ENCODE data around the gene WHRN.

Gene WHRN

GRCh38 chr9:114446672-114447450 is 58.4 kb downstream of the WHRN start:
- no peaks in the 10 kb centered on the region for H3K79me1 ChIP-seq (ENCODE audit: low read length)
- no peak for DNase-seq
- H3K56ac ChIP-seq (ENCODE audit: low read length), result no peak overlapping the region
- H3K4me1 ChIP-seq (ENCODE audit: control insufficient read depth, low read depth, low read length), result no peaks in the 10 kb centered on the region
- H3K4me3 ChIP-seq (ENCODE audit: low read length), result no peak overlapping the region
- no CpG with 5 or more reads among the region's 8 CpGs for WGBS (ENCODE audit: extremely low coverage, insufficient coverage, low lambda C conversion rate)
- no peak overlapping the region for H3K23ac ChIP-seq (ENCODE audit: low read length)
- no peak overlapping the region for H4K8ac ChIP-seq (ENCODE audit: low read depth, low read length)
- no peak overlapping the region for H3K4ac ChIP-seq (ENCODE audit: low read depth, low read length)
- no peak overlapping the region for H3K27ac ChIP-seq (ENCODE audit: low read depth, low read length)
- no peak overlapping the region for H4K5ac ChIP-seq (ENCODE audit: low read length)
- no peak overlapping the region for H3K9ac ChIP-seq (ENCODE audit: low read length)
- H2BK120ac ChIP-seq (ENCODE audit: low read depth, low read length), result no peak overlapping the region
- H2AK5ac ChIP-seq (ENCODE audit: low read length), result no peak overlapping the region
- no peaks in the 10 kb centered on the region for H3K79me2 ChIP-seq (ENCODE audit: control insufficient read depth, insufficient read depth, low read length)
- H2BK15ac ChIP-seq (replicated peaks; ENCODE audit: low read depth), result no peak overlapping the region
- no peak overlapping the region for H2BK5ac ChIP-seq (ENCODE audit: low read length)
- no peak overlapping the region for H3K18ac ChIP-seq (ENCODE audit: low read length)
- no peak overlapping the region for H3K4me2 ChIP-seq (ENCODE audit: low read length)
- H3K36me3 ChIP-seq (ENCODE audit: control insufficient read depth, insufficient read depth, low read length), result no peaks in the 10 kb centered on the region
- H3K27me3 ChIP-seq (ENCODE audit: insufficient read depth, low read length, poor library complexity), result no peaks in the 10 kb centered on the region

- Histone ChIP-seq H3K79me2 (ENCODE audit: control insufficient read depth, insufficient read depth, low read length) (no peaks in the 10 kb centered on the region), H3K79me1 (ENCODE audit: low read length) (no peaks in the 10 kb centered on the region), H3K36me3 (ENCODE audit: control insufficient read depth, insufficient read depth, low read length) (no peaks in the 10 kb centered on the region), H3K18ac (ENCODE audit: low read length) (no peak overlapping the region), H3K27ac (ENCODE audit: low read depth, low read length) (no peak overlapping the region), H3K4me2 (ENCODE audit: low read length) (no peak overlapping the region), H3K4ac (ENCODE audit: low read depth, low read length) (no peak overlapping the region), H3K23ac (ENCODE audit: low read length) (no peak overlapping the region), H2AK5ac (ENCODE audit: low read length) (no peak overlapping the region), H3K56ac (ENCODE audit: low read length) (no peak overlapping the region), H2BK5ac (ENCODE audit: low read length) (no peak overlapping the region), H3K27me3 (ENCODE audit: insufficient read depth, low read length, poor library complexity) (no peaks in the 10 kb centered on the region), H3K9ac (ENCODE audit: low read length) (no peak overlapping the region), H4K5ac (ENCODE audit: low read length) (no peak overlapping the region), H2BK120ac (ENCODE audit: low read depth, low read length) (no peak overlapping the region), H3K4me3 (ENCODE audit: low read length) (no peak overlapping the region), H4K8ac (ENCODE audit: low read depth, low read length) (no peak overlapping the region), H2BK15ac (replicated peaks; ENCODE audit: low read depth) (no peak overlapping the region), H3K4me1 (ENCODE audit: control insufficient read depth, low read depth, low read length) (no peaks in the 10 kb centered on the region)
- DNase-seq, result no peak
- no CpG with 5 or more reads among the region's 4 CpGs for WGBS (ENCODE audit: extremely low coverage, insufficient coverage, low lambda C conversion rate)
Observed at GRCh38 chr9:114446036-114446435, 59.2 kb downstream of the WHRN start.

- no peak overlapping the region for H3K56ac ChIP-seq (ENCODE audit: low read length)
- no peak overlapping the region for H3K23ac ChIP-seq (ENCODE audit: low read length)
- no peak overlapping the region for H3K4me3 ChIP-seq (ENCODE audit: low read length)
- no peaks in the 10 kb centered on the region for H3K79me2 ChIP-seq (ENCODE audit: control insufficient read depth, insufficient read depth, low read length)
- no peak overlapping the region for H3K27ac ChIP-seq (ENCODE audit: low read depth, low read length)
- no CpG with 5 or more reads among the region's 5 CpGs for WGBS (ENCODE audit: extremely low coverage, insufficient coverage, low lambda C conversion rate)
- H3K9ac ChIP-seq (ENCODE audit: low read length), result no peak overlapping the region
- no peak overlapping the region for H3K18ac ChIP-seq (ENCODE audit: low read length)
- no peak overlapping the region for H2BK15ac ChIP-seq (replicated peaks; ENCODE audit: low read depth)
- no peak overlapping the region for H2AK5ac ChIP-seq (ENCODE audit: low read length)
- no peak overlapping the region for H2BK120ac ChIP-seq (ENCODE audit: low read depth, low read length)
- H3K4ac ChIP-seq (ENCODE audit: low read depth, low read length), result no peak overlapping the region
- H4K8ac ChIP-seq (ENCODE audit: low read depth, low read length), result no peak overlapping the region
- no peak overlapping the region for H3K4me2 ChIP-seq (ENCODE audit: low read length)
- H3K36me3 ChIP-seq (ENCODE audit: control insufficient read depth, insufficient read depth, low read length), result no peaks in the 10 kb centered on the region
- no peaks in the 10 kb centered on the region for H3K79me1 ChIP-seq (ENCODE audit: low read length)
- H3K27me3 ChIP-seq (ENCODE audit: insufficient read depth, low read length, poor library complexity), result no peaks in the 10 kb centered on the region
- H3K4me1 ChIP-seq (ENCODE audit: control insufficient read depth, low read depth, low read length), result no peaks in the 10 kb centered on the region
- no peak overlapping the region for H4K5ac ChIP-seq (ENCODE audit: low read length)
- no peak for DNase-seq
- no peak overlapping the region for H2BK5ac ChIP-seq (ENCODE audit: low read length)
Observed at GRCh38 chr9:114445616-114446015, 59.7 kb downstream of the WHRN start.

- H2BK5ac ChIP-seq (ENCODE audit: low read length), result no peak overlapping the region
- no peak overlapping the region for H3K4me3 ChIP-seq (ENCODE audit: low read length)
- H3K23ac ChIP-seq (ENCODE audit: low read length), result no peak overlapping the region
- no peak overlapping the region for H3K27ac ChIP-seq (ENCODE audit: low read depth, low read length)
- H3K18ac ChIP-seq (ENCODE audit: low read length), result no peak overlapping the region
- no peak overlapping the region for H3K56ac ChIP-seq (ENCODE audit: low read length)
- no peak overlapping the region for H2AK5ac ChIP-seq (ENCODE audit: low read length)
- no peak overlapping the region for H3K4ac ChIP-seq (ENCODE audit: low read depth, low read length)
- H3K27me3 ChIP-seq (ENCODE audit: insufficient read depth, low read length, poor library complexity), result no peaks in the 10 kb centered on the region
- no peak overlapping the region for H3K9ac ChIP-seq (ENCODE audit: low read length)
- no peak overlapping the region for H4K8ac ChIP-seq (ENCODE audit: low read depth, low read length)
- no peaks in the 10 kb centered on the region for H3K36me3 ChIP-seq (ENCODE audit: control insufficient read depth, insufficient read depth, low read length)
- H3K4me2 ChIP-seq (ENCODE audit: low read length), result no peak overlapping the region
- no peak overlapping the region for H2BK15ac ChIP-seq (replicated peaks; ENCODE audit: low read depth)
- no peak overlapping the region for H2BK120ac ChIP-seq (ENCODE audit: low read depth, low read length)
- H4K5ac ChIP-seq (ENCODE audit: low read length), result no peak overlapping the region
- H3K4me1 ChIP-seq (ENCODE audit: control insufficient read depth, low read depth, low read length), result no peaks in the 10 kb centered on the region
- H3K79me2 ChIP-seq (ENCODE audit: control insufficient read depth, insufficient read depth, low read length), result no peaks in the 10 kb centered on the region
- no peaks in the 10 kb centered on the region for H3K79me1 ChIP-seq (ENCODE audit: low read length)
- no peak for DNase-seq
- WGBS (ENCODE audit: extremely low coverage, insufficient coverage, low lambda C conversion rate), result no CpG with 5 or more reads among the region's 1 CpG
Observed at GRCh38 chr9:114442022-114442421, 63.3 kb downstream of the WHRN start.

- no peaks in the 10 kb centered on the region for H3K36me3 ChIP-seq (ENCODE audit: control insufficient read depth, insufficient read depth, low read length)
- no peak overlapping the region for H3K56ac ChIP-seq (ENCODE audit: low read length)
- H3K23ac ChIP-seq (ENCODE audit: low read length), result no peak overlapping the region
- no peak overlapping the region for H4K8ac ChIP-seq (ENCODE audit: low read depth, low read length)
- no peak for DNase-seq
- H3K27me3 ChIP-seq (ENCODE audit: insufficient read depth, low read length, poor library complexity), result no peaks in the 10 kb centered on the region
- no peak overlapping the region for H2AK5ac ChIP-seq (ENCODE audit: low read length)
- H4K5ac ChIP-seq (ENCODE audit: low read length), result no peak overlapping the region
- H3K27ac ChIP-seq (ENCODE audit: low read depth, low read length), result no peak overlapping the region
- H2BK120ac ChIP-seq (ENCODE audit: low read depth, low read length), result no peak overlapping the region
- no peak overlapping the region for H2BK5ac ChIP-seq (ENCODE audit: low read length)
- H2BK15ac ChIP-seq (replicated peaks; ENCODE audit: low read depth), result no peak overlapping the region
- WGBS (ENCODE audit: extremely low coverage, insufficient coverage, low lambda C conversion rate), result no CpG with 5 or more reads among the region's 2 CpGs
- H3K4me2 ChIP-seq (ENCODE audit: low read length), result no peak overlapping the region
- no peak overlapping the region for H3K4ac ChIP-seq (ENCODE audit: low read depth, low read length)
- H3K79me1 ChIP-seq (ENCODE audit: low read length), result no peaks in the 10 kb centered on the region
- H3K79me2 ChIP-seq (ENCODE audit: control insufficient read depth, insufficient read depth, low read length), result no peaks in the 10 kb centered on the region
- H3K9ac ChIP-seq (ENCODE audit: low read length), result no peak overlapping the region
- H3K4me3 ChIP-seq (ENCODE audit: low read length), result no peak overlapping the region
- no peak overlapping the region for H3K18ac ChIP-seq (ENCODE audit: low read length)
- H3K4me1 ChIP-seq (ENCODE audit: control insufficient read depth, low read depth, low read length), result no peaks in the 10 kb centered on the region
Observed at GRCh38 chr9:114437401-114437893, 67.8 kb downstream of the WHRN start.

GRCh38 chr9:114434878-114435311 is 70.4 kb downstream of the WHRN start:
- Histone ChIP-seq H2BK15ac (replicated peaks; ENCODE audit: low read depth) (no peak overlapping the region), H3K4me3 (ENCODE audit: low read length) (no peak overlapping the region), H2BK120ac (ENCODE audit: low read depth, low read length) (no peak overlapping the region), H3K36me3 (ENCODE audit: control insufficient read depth, insufficient read depth, low read length) (no peaks in the 10 kb centered on the region), H3K4me1 (ENCODE audit: control insufficient read depth, low read depth, low read length) (no peaks in the 10 kb centered on the region), H3K23ac (ENCODE audit: low read length) (no peak overlapping the region), H3K79me1 (ENCODE audit: low read length) (no peaks in the 10 kb centered on the region), H3K18ac (ENCODE audit: low read length) (no peak overlapping the region), H4K8ac (ENCODE audit: low read depth, low read length) (no peak overlapping the region), H3K4me2 (ENCODE audit: low read length) (no peak overlapping the region), H3K9ac (ENCODE audit: low read length) (no peak overlapping the region), H3K27ac (ENCODE audit: low read depth, low read length) (no peak overlapping the region), H3K4ac (ENCODE audit: low read depth, low read length) (no peak overlapping the region), H2BK5ac (ENCODE audit: low read length) (no peak overlapping the region), H3K79me2 (ENCODE audit: control insufficient read depth, insufficient read depth, low read length) (no peaks in the 10 kb centered on the region), H2AK5ac (ENCODE audit: low read length) (no peak overlapping the region), H4K5ac (ENCODE audit: low read length) (no peak overlapping the region), H3K27me3 (ENCODE audit: insufficient read depth, low read length, poor library complexity) (no peaks in the 10 kb centered on the region), H3K56ac (ENCODE audit: low read length) (no peak overlapping the region)
- no CpG with 5 or more reads among the region's 9 CpGs for WGBS (ENCODE audit: extremely low coverage, insufficient coverage, low lambda C conversion rate)
- peak; percentile 81 for DNase-seq

All from mesendoderm (in vitro differentiated cells).